GM12865 (cell line): ENCODE results near the gene NRIP3.

Source experiments
- DNase-seq: peaks from one replicate; pipeline ENCODE4 v3.0.0; 2010; ENCODE audit warnings: low read depth
- H3K4me3 ChIP-seq: 2 replicates; pipeline ENCODE4 v1.5.1; 2011; ENCODE audit warnings: mild to moderate bottlenecking, low read depth, low read length, control low read depth
- CTCF ChIP-seq: IDR thresholded peaks from 2 replicates; pipeline ENCODE4 v1.5.1; 2011; ENCODE audit warnings: low read length, control low read depth, low read depth, inconsistent platforms; ENCODE audit not compliant: insufficient read depth; ENCODE audit errors: missing control alignments

NRIP3 gene

GRCh38 chr11:8973121-8973520, 30.7 kb downstream of the NRIP3 start:
- no peak for TF ChIP-seq CTCF
- H3K4me3 ChIP-seq, result no peak overlapping the region
- DNase-seq, result no peak

DNA sequence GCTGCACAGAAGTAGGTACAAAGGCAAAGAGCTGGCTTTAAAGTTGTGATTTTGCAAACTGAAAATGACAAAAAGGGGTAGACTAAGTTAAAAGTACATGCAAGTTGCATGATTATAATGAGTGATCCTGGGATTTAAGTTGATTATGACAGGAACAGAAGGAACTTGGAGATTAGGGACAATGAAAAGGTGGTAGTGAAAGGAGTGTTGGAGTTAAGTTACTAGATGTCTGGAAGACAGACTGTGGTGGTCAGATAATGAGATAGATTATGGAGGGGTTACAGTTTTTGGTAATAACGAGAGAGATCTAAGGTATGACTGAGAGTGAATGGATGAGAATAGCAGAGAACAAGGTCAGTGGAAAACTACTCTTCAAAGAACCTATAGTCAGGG, 31.9 kb downstream of the NRIP3 start:
- no peak for TF ChIP-seq CTCF
- H3K4me3 ChIP-seq, result no peak overlapping the region
- no peak for DNase-seq

DNA sequence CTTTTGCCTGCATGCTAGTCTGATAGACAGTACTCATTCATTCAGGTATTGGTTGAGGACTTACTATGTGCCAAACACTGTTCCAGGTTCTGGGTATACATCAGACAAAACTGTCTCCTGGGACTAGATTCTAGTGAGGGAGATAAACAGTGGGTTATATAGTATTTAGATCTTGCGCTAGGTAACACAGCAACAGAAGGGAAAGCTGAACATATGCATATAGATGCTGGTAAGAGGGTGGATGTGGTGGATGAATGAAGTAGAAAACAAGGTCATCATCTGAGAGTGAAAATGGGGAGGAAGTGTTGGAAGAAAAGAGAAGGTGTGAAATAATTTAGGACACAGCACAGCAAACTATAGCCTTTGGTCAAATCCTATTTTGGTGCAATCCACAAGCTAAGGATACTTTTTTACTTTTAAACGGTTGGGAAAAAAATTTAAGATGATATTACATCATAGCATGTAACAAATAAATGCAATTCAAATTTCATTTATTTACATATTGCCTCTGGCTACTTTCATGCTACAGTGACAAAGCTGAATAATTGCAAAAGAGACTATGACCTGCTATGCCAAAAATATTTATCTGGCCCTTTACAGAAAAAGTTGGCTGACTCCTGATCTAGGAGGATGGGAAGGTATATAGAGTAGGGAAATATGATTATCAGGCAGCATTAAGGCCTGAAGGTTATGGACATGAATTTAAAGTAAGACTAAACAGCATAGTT, 32.4 kb downstream of the NRIP3 start:
- no peak for TF ChIP-seq CTCF
- DNase-seq, result no peak
- H3K4me3 ChIP-seq, result no peak overlapping the region

GRCh38 chr11:8967184-8967583, 36.6 kb downstream of the NRIP3 start:
- no peak for TF ChIP-seq CTCF
- DNase-seq, result no peak
- no peak overlapping the region for H3K4me3 ChIP-seq

DNA sequence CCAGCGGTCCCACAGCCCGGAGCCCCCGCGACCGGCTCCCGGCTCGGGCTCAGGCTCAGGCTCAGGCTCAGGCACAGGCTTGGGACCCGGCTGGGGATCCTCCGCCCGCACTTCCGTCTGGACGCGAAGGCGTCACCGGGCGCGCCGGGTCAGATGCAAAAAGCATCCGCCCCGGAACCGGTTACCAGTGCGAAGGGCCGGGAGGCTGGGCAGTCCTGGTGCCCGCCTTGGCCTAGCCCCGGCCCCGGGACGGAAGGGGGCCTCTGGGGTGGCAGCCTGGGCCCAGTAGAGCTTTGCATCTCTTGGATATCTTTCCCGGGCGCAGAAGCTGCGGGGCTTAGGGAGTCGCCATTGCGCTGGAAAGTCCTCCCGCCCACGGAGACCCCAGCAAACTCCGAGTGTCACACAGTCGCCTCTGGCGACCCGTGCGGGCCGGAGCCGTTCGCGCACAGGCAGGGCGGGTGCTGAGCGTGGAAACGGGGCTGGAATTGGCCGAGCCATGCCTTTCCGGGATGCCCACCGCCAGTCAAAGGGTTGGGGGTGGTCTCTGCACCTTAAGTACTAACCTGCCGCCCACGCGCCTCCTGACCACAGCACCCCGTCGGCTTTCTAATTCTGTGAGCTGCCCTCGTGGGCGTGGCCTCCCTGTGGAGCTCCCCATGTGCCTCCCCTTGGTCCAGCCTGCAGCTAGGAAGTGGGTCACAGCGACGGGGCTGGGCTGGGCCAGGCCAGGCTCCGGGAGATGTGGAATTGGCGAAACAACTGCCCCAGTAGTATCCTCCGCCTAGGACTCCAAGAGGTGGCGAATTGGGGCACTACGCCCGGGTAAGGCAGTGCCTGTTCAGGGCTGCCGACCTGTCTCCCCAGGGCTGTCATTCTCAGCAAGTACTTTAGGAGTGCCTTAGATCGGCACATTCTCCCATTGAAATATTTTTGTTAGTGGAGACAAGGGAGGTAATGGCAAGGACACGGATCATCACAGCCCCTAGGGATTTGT, 39.2 kb downstream of the NRIP3 start, which contains the start of gene TMEM9B:
TMEM9B (minus strand) TSS at position 119 of the 997 bp plus-strand sequence. CDS start 129 bp downstream, outside the sequence.
- peak within 1 kb of the TSS; percentile 73 for H3K4me3 ChIP-seq
- peak; percentile 93 for DNase-seq
- TF ChIP-seq CTCF, result no peak

GRCh38 chr11:8963569-8964323, 40.1 kb downstream of the NRIP3 start:
- peak; percentile 85 for DNase-seq
- H3K4me3 ChIP-seq, result peak overlapping the region; percentile 73
- no peak for TF ChIP-seq CTCF
